ENCODE data around the gene SERPINA3.

DNA sequence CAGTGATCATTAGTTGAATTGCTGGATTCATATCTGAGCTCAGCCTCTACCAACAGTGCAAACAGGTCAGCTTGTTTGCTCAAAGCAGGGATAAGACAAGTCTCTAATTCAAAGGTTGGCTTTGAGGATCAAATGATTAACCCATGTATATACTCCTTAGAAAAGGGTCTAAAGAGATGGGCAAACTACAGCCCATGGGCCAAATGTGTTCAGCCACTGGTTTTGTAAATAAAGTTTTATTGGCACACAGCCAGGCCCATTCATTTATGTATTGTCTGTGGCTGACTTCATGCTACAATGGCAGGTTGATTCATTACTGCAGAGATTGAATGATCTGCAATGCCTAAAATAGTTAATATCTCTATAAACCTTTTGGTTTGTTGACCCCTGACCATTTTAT lies 47.8 kb upstream of the SERPINA3 start:
- TF ChIP-seq, protein P1, sequence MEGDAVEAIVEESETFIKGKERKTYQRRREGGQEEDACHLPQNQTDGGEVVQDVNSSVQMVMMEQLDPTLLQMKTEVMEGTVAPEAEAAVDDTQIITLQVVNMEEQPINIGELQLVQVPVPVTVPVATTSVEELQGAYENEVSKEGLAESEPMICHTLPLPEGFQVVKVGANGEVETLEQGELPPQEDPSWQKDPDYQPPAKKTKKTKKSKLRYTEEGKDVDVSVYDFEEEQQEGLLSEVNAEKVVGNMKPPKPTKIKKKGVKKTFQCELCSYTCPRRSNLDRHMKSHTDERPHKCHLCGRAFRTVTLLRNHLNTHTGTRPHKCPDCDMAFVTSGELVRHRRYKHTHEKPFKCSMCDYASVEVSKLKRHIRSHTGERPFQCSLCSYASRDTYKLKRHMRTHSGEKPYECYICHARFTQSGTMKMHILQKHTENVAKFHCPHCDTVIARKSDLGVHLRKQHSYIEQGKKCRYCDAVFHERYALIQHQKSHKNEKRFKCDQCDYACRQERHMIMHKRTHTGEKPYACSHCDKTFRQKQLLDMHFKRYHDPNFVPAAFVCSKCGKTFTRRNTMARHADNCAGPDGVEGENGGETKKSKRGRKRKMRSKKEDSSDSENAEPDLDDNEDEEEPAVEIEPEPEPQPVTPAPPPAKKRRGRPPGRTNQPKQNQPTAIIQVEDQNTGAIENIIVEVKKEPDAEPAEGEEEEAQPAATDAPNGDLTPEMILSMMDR (IDR thresholded peaks at IDR 0.05): no peak
- TF ChIP-seq POLR2A (IDR thresholded peaks at IDR 0.05): no peak
